Fibroblast of lung (primary cell): ENCODE results near the gene IL32. TPM values are rescaled to one million over a fixed set of nuclear protein-coding genes. Genes with fewer than 3 reads are reported as not detected.

Source experiments
- DNase-seq, 2 donors: peaks; one replicate each; pipeline versions ENCODE4 v3.0.0 to v3.0.0-alpha.2; 2010; ENCODE audit warnings: low read depth in 2 of 2
- H2AFZ ChIP-seq: 2 replicates; pipeline ENCODE4 v1.5.1; 2012; ENCODE audit warnings: low read length, control low read depth, inconsistent platforms
- H3K27ac ChIP-seq: 2 replicates; pipeline ENCODE4 v1.5.1; 2011; ENCODE audit warnings: low read length, control low read depth; ENCODE audit not compliant: insufficient read depth
- H3K27me3 ChIP-seq: 2 replicates; pipeline ENCODE4 v1.5.1; 2011; ENCODE audit warnings: mild to moderate bottlenecking, low read length; ENCODE audit not compliant: control insufficient read depth, insufficient read depth
- H3K36me3 ChIP-seq: 2 replicates; pipeline ENCODE4 v1.5.1; 2011; ENCODE audit warnings: low read length; ENCODE audit not compliant: control insufficient read depth, insufficient read depth
- H3K4me1 ChIP-seq: 2 replicates; pipeline ENCODE4 v1.5.1; 2011; ENCODE audit warnings: low read length; ENCODE audit not compliant: control insufficient read depth, insufficient read depth; ENCODE audit errors: extremely low read depth
- H3K4me2 ChIP-seq: 2 replicates; pipeline ENCODE4 v1.5.1; 2011; ENCODE audit warnings: low read length, control low read depth; ENCODE audit not compliant: insufficient read depth; ENCODE audit errors: extremely low read depth
- H3K4me3 ChIP-seq, 4 experiments: fragments of 200-600 bp in 1 of 4; sonication (generic) in 1 of 4; replicated peaks in 1 of 4; 2 replicates each; pipeline ENCODE4 v1.5.1; 2011 to 2016; ENCODE audit warnings: low read length in 4 of 4, low read depth in 3 of 4, mild to moderate bottlenecking in 3 of 4, control low read depth in 2 of 4, inconsistent platforms in 1 of 4, mixed read lengths in 1 of 4; ENCODE audit not compliant: insufficient read depth in 1 of 4; ENCODE audit errors: control extremely low read depth in 1 of 4
- H3K79me2 ChIP-seq: 2 replicates; pipeline ENCODE4 v1.5.1; 2012; ENCODE audit warnings: mild to moderate bottlenecking, low read length, inconsistent platforms; ENCODE audit not compliant: control insufficient read depth, insufficient read depth
- H3K9ac ChIP-seq: 2 replicates; pipeline ENCODE4 v1.5.1; 2011; ENCODE audit warnings: mild to moderate bottlenecking, low read length, control low read depth; ENCODE audit not compliant: insufficient read depth
- H3K9me3 ChIP-seq: 2 replicates; pipeline ENCODE4 v1.5.1; 2012; ENCODE audit warnings: low read depth, low read length; ENCODE audit not compliant: control insufficient read depth, insufficient read depth
- H4K20me1 ChIP-seq: 2 replicates; pipeline ENCODE4 v1.5.1; 2011; ENCODE audit warnings: low read length; ENCODE audit not compliant: control insufficient read depth, insufficient read depth; ENCODE audit errors: extremely low read depth
- CTCF ChIP-seq, 2 donors: IDR thresholded peaks in 1 of 2; conservative IDR thresholded peaks in 1 of 2; 1 replicate in 1 of 2; 2 replicates in 1 of 2; pipeline ENCODE4 v1.5.1; 2011 to 2012; ENCODE audit warnings: low read length in 2 of 2, control low read depth in 1 of 2, inconsistent platforms in 1 of 2, low read depth in 1 of 2, mild to moderate bottlenecking in 1 of 2
- EZH2 ChIP-seq: IDR thresholded peaks from 2 replicates; pipeline ENCODE4 v1.5.1; 2012; ENCODE audit warnings: low read length, control low read depth, mild to moderate bottlenecking; ENCODE audit errors: missing control alignments
- polyA plus RNA-seq, 2 donors: library from polyadenylated mRNA; depleted of rRNA in 1 of 2; stranded (reverse) in 1 of 2; unstranded in 1 of 2; fragments of >200 nt; gene quantifications; 2 replicates each; pipeline ENCODE4 v1.2.1, GENCODE V29; 2011 to 2012; ENCODE audit warnings: missing spikeins in 1 of 2
- total RNA-seq: library from RNA; depleted of rRNA; stranded (reverse); fragments of >200 nt; gene quantifications from 2 replicates; pipeline ENCODE4 v1.2.1, GENCODE V29; 2014

The IL32 gene
- total and polyA plus RNA-seq, 2 donors (not counting 1 experiment from before 2014, with no cell fraction given): 4.1 to 5.1 TPM

- no peak overlapping the region for H2AFZ ChIP-seq
- no peak for DNase-seq
- no peak overlapping the region for H3K9ac ChIP-seq
- no peaks in the 10 kb centered on the region for H3K4me1 ChIP-seq
- H3K36me3 ChIP-seq: no peaks in the 10 kb centered on the region
- no peak overlapping the region for H3K4me2 ChIP-seq
- no peak overlapping the region for H3K4me3 ChIP-seq
- no peaks in the 10 kb centered on the region for H4K20me1 ChIP-seq
- TF ChIP-seq EZH2 (no peak), CTCF (conservative IDR thresholded peaks at IDR 0.05 in 1 of 2, IDR thresholded peaks at IDR 0.05 in 1 of 2; ENCODE audit: low read depth in 1 of 2, low read length in 2 of 2) (no peak)
- H3K27ac ChIP-seq: no peak overlapping the region
- H3K27me3 ChIP-seq: peaks cover 44% of the 10 kb centered on the region
- no peaks in the 10 kb centered on the region for H3K79me2 ChIP-seq
- no peaks in the 10 kb centered on the region for H3K9me3 ChIP-seq
Measured at GRCh38 chr16:3038896-3039295, 26.5 kb upstream of the IL32 start.

- Histone ChIP-seq H3K4me1 (no peaks in the 10 kb centered on the region), H3K36me3 (no peaks in the 10 kb centered on the region), H3K4me2 (no peak overlapping the region), H3K9ac (no peak overlapping the region), H3K9me3 (no peaks in the 10 kb centered on the region), H3K27ac (no peak overlapping the region), H3K27me3 (peaks cover 40% of the 10 kb centered on the region), H3K79me2 (no peaks in the 10 kb centered on the region), H2AFZ (no peak overlapping the region), H4K20me1 (no peaks in the 10 kb centered on the region), H3K4me3 (no peak overlapping the region)
- DNase-seq: no peak
- no peak for TF ChIP-seq CTCF (conservative IDR thresholded peaks at IDR 0.05 in 1 of 2, IDR thresholded peaks at IDR 0.05 in 1 of 2; ENCODE audit: low read depth in 1 of 2, low read length in 2 of 2)
- no peak for TF ChIP-seq EZH2
Measured at GRCh38 chr16:3042376-3042775, 23.1 kb upstream of the IL32 start.

- peaks cover 38% of the 10 kb centered on the region for H3K27me3 ChIP-seq
- H3K27ac ChIP-seq: no peak overlapping the region
- H3K9ac ChIP-seq: no peak overlapping the region
- H2AFZ ChIP-seq: no peak overlapping the region
- no peak for DNase-seq
- H3K4me3 ChIP-seq: no peak overlapping the region
- no peaks in the 10 kb centered on the region for H3K79me2 ChIP-seq
- no peaks in the 10 kb centered on the region for H3K9me3 ChIP-seq
- H4K20me1 ChIP-seq: no peaks in the 10 kb centered on the region
- TF ChIP-seq CTCF (conservative IDR thresholded peaks at IDR 0.05 in 1 of 2, IDR thresholded peaks at IDR 0.05 in 1 of 2; ENCODE audit: low read depth in 1 of 2, low read length in 2 of 2): no peak
- no peak for TF ChIP-seq EZH2
- H3K4me2 ChIP-seq: no peak overlapping the region
- H3K36me3 ChIP-seq: no peaks in the 10 kb centered on the region
- H3K4me1 ChIP-seq: no peaks in the 10 kb centered on the region
Measured at GRCh38 chr16:3044708-3045107, 20.7 kb upstream of the IL32 start.
